ENCODE measurements around the gene SLC9A3.
"Not testable (repeated sequence)": the region's sequence is repeated elsewhere in the genome, so short reads cannot be mapped to it uniquely, and the experiment has no call there.

The SLC9A3 gene

DNA sequence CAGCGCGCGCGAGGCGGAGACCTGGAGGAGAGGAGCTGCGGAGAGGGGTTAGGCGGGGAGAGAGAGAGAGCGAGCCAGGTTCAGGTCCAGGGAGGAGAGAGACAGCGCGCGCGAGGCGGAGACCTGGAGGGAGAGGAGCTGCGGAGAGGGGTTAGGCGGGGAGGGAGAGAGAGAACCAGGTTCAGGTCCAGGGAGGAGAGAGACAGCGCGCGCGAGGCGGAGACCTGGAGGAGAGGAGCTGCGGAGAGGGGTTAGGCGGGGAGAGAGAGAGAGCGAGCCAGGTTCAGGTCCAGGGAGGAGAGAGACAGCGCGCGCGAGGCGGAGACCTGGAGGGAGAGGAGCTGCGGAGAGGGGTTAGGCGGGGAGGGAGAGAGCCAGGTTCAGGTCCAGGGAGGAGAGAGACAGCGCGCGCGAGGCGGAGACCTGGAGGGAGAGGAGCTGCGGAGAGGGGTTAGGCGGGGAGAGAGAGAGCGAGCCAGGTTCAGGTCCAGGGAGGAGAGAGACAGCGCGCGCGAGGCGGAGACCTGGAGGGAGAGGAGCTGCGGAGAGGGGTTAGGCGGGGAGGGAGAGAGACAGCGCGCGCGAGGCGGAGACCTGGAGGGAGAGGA, 49.9 kb downstream of the SLC9A3 start:
- not testable (repeated sequence) for DNase-seq

DNA sequence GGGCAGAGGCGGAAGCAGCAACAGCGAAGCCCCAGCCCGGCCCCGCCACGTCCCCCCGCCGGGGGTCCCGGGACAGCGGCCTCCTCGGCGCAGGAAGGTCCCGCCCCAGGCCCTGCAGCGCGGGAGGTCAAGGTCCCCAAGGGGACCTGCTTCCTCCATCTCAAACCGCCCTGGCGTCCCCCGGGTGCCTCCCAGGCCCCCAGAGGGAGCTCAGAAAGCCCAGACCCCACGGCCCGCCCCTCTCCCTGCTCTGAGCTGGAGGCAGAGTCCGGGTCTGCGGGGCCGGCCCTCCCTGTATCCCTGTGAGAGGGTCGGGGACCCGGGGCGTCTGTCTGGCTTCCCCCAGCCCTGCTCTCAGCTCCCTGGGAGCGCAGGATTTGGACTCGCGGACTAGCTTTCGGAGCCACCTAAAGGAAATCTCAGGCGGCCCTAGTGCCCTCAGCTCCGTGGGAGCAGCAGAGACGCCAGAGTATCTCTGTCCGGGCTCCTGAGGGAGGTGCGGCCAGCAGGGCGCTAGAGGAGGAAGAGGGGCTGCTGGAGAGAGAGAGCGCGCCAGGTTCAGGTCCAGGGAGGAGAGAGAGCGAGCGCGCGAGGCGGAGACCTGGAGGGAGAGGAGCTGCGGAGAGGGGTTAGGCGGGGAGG, 50.6 kb downstream of the SLC9A3 start:
- DNase-seq, result peak; percentile 57

DNA sequence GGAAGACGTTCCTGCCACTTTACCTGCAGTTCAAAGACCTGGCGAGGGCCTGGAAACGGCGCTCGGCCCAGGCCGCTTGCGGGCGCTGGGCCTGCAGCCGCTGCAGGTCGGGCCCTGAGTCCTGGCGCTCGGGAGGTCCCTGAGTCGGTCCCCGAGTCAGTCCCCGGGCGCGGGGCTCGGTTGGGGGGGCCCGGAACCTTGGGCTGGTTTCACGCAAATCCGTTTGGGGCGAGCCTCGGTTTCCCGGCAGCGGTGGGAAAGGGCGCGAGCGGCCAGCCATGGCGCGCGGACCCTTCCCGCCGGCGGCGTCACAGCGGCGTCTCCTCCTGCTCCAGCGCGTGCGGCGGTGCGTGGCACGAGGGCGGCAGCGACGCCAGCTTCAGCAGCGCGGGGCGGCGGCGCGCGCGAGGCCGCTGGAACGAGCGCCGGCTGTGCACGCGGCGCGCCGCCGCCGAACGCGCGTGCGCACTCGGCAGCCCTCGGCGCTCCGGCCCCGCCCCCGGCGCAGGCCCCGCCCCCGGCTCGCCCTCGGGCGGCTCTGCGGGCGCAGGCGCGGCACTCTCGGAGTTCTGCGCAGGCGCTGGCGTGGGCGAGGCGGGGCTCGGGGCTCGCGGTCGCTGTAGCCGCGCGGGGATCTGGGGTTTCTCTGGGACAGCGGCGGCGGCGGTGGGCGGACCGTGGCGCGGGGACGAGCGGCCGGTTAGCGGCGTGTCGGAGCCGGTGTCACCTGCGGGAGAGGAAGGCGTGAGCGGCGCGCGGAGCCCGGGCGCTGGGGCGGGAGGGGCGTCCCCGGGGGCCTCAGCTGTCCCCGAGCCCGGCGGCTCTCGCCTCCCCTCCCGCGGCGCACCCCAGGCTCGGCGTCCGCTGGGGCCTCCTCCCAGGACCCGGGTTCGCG, 51.3 kb downstream of the SLC9A3 start:
- peak; percentile 92 for DNase-seq

DNA sequence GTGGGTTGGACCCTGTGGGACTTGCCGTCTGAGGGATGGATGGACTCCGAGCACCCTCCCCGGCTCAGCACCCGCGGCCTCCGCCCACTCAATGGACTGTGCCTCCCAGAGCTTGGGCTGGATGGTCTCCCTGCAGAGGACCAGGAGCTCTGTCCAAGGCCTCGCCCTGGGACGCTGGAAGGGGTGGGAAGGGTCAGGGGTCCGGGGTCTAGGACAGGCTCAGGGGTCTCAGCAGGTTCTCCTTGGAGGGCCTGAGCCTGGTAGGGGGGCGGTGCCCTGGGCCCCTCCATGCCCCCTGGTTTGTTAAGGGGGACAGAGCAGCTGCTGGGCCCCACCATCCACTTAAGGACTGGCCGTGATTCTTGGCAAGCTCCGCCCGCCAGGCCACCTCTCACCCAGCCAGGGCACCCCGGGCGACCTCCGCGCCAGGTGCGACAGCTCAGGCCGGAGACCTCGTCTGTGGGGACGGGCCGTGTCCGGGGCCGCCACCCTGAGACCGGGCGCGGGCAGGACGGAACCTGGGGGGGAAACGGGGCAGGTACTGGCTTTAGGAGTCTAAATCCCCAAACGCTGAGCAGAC, 52.1 kb downstream of the SLC9A3 start:
- DNase-seq, result no peak

DNA sequence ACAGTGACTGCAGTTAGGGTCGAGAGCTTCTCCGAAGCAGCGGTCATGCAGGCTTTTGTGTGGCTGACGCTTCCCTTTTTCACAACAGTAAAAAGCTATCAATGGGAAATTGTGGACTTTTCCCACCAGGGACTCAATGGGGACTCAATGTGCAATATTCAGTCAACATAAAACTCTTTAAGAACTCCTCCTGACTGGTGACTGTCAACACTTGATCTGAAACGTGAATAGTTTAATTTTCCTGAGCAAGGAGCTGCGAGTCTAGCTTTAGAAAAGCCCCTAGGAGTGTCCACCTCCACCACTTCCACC, 52.5 kb downstream of the SLC9A3 start:
- DNase-seq, result no peak

DNA sequence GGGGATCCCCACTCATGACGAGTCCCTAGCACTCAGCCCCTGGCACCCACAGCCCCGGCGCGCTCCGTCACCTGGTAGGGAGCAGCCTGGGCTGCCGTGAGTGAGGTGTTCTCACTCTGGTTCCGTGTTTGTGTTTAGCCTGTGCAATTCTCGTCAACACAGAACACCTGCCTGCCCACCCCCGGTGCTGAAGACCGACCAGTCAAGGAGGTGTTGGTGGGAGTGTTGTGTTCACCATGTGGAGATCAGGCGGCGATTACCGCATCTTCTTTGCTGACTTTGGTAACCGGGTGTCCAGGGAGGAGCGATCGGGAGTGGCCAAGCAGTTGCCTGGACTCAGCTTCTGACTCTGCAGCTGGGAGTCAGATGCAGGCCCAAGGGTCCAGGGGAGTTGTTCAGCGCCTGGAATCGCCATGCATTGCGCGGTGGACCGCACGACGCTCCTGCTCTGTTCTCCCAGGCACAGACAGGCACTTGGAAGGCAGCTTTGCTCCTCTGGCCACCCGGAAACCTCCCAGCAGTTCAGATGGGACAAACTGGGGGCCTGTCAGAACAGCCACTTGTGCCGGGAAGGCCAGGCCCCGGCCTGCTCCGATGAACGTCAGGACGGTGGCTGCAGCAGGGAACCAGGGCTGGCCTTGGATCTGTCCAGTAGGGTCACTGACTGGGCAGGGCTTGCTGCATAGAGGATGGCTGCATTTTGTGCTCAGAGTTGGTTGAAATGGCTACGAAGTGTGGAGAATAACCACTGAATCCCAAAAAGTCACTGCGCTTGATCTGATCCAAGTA, 53.1 kb downstream of the SLC9A3 start:
- peak; percentile 17 for DNase-seq

DNA sequence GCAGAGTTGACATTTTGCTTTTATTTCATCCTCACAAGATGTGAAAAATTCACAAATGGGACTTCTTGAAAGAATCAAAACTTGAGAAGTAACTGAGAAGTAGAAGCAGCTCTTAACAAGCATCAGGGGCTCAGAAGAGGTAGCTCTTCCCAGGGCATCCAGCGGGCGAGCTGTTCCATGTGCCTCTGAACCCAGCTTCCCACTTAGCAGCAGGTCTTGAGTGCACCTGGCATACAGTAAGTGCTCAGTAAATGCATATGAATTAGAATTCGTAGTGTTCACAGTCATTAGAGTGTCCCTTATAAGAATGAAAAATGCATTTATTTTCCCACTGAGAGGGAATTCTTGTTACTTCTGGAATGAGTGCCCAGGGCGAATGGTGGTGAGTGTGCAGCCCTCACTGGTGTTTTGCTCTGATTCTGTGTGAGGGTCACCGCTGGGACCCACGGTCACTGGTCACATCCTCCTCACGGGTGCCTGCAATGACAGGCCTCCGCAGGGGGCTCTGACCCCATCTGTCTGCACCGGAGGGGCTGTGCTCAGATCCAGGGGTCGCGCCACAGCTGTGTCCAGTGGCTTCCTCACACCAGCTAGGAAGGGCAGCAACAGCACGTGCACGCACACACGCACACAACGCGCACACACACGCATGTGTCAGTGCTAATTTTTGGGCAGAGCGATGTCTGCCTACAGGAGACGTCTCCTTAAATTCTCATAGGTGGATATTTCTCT, 54.3 kb downstream of the SLC9A3 start:
- peak; percentile 23 for DNase-seq

DNA sequence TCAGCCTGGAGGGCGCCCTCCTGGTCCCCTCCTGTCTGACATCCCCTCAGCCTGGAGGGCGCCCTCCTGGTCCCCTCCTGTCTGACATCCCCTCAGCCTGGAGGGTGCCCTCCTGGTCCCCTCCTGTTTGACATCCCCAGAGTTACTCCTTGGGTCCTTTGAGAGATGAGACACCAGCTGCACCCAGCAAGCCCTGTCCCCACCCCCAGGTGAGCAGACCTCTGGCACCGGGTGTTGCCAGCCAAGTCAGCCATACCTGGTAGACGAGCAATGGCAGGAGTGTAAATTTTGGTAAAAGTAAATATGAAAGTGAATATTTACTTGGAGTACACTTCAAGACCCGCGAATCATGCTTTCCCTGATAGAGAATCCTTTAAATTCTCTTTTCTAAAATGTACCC, 55.8 kb downstream of the SLC9A3 start:
- no peak for DNase-seq

DNA sequence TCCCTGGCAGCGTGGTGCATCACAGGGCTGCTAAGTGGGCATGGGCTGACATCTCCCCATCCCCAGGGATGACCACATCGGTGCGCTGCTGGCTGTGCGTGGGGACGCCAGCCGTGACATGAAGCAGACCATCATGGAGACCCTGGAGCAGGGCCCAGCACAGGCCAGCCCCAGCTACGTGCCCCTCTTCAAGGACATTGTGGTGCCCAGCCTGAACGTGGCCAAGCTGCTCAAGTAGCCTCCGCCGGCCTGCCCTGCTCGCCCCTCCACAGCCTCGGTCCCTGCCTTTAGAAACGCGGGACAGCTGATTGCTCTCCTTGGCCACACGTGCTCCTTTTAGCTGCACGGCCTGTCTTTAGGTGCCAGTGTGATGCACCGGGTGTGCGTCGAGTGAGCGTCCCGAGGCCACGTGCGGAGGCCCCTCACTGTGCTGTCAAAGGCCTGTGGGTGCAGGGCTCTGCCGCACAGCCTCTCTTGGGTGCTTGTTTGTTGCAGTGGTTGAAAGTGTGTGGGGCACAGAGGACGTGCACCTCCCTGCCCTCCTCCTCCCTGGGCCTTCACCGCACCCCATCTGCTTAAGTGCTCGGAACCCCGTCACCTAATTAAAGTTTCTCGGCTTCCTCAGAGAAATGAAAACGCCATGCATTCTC, 57.5 kb downstream of the SLC9A3 start:
- DNase-seq, result peak; percentile 13

DNA sequence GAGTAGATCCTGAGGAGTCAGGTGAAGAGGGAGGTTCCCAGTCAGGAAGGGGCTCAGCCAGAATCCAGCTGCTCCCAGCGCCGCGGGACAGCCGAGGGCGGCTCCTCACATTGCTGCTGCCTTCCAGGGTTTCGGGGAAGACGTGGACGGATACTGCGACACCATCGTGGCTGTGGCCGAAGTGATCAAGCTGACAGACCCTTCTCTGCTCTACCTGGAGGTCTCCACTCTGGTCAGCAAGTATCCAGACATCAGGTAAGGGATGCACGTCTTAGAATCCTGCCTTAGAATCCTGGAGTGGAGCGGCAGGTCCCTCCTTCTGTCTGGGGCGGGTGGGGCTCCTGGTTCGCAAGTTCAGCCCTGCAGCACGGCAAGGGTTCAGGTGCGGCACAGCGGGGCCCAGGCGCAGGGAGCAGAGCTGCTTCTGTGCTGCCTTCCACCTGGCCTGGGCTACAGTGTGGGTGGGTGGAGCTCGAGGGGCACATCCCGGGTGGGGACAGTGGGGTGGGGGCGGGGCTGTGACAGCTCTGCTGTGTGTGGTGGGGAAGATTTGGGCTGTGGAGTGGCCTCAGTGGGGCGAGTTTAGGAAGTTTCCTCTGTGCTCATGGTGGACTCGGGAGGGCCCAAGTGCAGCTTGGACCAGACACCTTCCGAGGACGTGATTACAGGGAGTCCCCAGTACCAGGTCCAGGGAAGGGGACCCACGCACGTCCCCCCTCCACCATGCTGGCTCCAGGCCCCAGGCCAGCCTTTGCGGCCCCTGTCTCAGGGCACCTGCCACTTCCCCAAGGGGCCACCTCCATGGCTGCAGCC, 58.5 kb downstream of the SLC9A3 start:
- DNase-seq, result peak; percentile 17

DNA sequence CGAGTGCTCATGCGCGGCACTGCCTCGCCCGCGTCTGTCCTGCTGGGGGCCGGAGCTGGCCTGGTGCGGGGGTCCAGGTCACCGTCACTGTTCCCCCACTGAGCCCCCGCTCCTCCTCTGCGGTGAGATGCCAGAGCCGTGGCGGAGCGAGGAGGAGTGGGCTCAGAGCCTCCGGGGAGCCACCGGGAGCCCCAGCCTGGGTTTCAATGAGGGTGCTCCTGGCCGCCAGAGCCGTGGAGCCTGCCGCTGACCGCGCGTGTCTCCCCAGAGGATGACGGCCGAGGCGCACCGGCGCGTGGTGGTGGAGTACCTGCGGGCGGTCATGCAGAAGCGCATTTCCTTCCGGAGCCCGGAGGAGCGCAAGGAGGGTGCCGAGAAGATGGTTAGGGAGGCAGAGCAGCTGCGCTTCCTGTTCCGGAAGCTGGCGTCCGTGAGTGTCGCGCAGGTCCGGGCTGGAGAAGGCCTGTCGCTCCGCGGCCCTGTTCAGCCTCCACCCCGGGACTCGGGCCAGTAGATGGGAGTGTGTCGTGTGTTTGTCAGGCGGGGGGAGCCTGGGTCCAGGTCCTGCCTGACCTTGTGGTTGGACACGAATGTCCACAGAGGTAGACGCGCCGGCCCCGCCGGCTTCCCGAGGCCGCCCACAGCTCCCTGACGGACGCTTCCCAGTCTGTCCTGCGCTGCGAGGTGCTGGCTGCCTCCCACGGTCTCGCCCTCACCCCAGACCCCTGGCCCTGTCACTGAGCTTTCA, 59.2 kb downstream of the SLC9A3 start:
- DNase-seq, result peak; percentile 15

DNA sequence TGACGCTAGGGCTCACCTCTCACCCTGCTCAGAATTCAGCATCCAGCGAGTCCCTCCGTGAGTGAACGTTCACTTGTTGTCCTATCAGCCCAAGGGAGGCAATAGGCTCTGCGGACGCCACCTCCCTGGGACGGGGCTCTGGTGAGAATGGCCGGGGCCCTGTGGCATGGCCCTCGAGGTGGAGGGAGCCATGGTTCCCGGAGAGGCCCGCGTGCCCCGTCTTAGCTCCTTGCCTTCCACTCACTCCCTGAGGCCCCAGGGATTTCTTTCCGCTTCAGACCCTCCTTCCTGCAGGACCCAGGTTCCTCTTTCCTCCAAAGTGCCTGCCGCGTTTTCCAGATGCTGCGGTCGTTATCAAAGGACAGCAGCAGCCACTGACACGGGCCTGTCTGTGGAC, 59.8 kb downstream of the SLC9A3 start:
- DNase-seq, result no peak

DNA sequence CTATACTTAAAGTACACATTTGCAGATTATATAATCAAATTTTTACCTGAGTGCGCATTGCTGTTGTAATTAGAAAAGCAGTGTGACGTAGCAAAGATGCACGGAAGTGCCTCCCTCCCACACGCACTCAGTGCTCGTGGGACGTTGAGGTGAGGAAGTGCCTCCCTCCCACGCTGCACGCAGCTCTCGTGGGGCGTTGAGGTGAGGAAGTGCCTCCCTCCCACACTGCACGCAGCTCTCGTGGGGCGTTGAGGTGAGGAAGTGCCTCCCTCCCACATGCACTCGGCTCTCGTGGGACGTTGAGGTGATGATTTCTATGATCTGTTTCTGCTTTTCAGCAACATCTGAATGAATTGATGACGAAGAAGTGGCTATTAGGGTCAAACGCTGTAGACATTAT, 60.3 kb downstream of the SLC9A3 start:
- DNase-seq, result peak; percentile 5

DNA sequence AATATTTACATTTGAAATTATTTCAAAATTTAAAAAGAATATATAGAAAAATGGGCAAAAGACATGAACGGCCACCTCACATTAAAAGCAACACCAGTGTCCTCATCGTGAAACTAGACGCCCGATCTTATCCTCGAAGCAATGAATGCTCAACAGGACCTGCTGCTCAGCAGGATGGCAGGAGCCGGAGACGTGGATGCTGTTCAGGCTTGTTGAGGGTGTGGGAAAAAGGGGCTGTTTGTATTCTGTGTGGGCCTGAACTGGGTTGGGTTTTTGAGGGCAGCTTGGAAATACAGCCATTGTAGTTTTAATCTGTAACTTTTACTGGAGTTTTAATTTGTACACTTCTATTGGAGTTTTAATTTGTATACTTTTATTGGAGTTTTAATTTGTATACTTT, 60.9 kb downstream of the SLC9A3 start:
- no peak for DNase-seq

DNA sequence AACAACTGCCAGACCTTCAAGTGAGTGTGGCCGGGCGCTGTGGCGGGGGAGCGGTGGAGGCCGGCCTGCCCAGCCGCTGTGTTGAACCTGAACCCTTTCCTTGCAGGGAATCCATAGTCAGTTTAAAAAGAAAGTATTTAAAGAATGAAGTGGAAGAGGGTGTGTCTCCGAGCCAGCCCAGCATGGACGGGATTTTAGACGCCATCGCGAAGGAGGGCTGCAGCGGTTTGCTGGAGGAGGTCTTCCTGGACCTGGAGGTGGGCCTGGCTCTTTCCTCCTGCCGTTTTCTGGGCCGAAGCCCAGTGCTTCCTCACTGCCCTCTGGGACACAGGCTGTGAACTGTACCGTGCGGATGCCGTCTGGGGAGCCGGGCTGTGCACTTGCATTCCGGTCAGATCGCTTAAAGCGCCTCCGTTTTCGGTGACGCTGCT, 62.2 kb downstream of the SLC9A3 start:
- DNase-seq, result peak; percentile 13

DNA sequence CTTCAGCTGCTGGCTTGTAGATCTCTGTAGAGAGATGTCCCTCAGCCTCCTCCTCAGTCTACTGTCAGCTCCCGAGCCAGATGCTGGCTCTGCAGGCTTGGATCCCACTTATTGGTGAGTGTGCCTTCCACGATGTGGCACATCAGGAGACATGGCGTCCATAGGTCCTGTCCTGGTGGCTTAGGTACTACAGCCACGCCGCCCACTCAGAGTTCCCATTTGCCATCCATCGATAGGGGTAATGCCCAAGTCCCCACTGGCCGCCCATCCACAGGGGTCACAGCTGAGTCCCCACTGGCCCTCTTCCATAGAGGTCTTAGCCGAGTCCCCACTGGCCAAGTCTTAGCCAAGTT, 64.0 kb downstream of the SLC9A3 start:
- no peak for DNase-seq

DNA sequence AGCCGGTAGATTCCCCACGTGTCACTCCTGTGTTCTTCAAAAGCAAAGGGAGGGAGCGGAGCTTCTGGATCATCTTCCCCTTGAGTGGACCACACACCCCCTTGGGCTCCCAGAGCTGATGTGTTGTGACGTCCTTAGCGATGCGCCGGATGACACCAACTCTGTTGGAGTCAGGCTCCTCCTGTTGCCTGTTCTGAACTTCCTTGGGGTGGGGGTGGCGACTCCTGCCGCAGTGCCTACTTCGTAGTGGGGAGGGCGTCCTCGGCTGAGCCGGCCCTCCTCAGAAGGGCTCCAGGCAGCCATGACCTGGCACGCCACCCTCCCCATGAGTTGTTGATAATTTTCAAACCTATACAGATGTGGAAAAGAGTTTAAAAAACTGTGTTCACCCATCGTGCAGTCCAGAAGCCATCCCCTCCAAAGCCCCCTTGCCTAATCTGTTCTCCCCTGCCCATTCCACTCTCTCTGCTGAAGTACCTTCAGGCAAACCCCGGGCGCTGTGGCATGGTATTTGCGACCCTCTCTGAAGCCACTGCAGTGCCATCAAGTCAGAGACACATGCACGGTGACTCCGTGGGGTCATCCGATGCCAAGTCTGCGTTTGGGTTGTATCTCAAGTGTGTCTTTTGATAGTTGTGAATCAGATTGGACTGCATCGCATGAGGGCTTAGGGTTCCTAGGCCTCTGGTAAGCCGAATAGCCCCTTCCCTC, 64.5 kb downstream of the SLC9A3 start:
- peak; percentile 10 for DNase-seq

DNA sequence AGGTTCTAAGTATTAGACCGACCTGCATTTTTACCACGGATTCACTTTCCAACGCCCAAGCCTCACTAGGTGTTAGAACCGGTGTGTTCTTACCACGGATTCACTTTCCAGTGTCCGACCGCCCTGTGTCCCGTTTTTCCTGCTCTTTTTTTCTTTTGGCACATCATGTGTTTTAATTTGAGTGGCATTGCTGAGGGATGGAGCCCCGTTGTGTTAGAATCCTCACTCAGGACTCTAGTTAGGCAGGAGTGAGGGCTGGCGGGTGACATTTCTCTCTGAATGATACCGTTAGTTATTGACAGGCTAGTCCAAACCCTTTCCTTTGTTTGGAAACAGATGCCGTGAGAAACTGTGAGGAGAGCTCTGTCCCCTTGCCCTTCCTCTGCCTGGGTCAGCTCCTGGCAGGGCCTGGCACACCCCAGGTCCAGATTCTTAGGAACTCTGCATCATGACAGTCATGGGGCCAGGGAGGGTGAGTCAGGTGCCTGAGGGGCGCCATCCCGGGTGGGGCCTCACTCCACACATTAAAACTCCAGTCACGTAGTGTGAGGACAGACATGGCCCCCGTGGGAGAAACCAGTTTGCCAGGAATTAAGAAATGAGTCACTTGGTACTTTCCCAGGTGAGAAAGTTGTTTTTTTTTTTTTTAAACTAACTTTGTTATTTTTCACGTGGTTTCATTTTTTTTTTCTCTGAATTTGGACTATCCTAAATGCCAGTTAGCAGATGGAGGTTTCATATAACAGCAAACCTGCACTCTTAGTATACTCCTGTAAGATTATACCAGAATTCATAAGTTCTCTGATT, 65.5 kb downstream of the SLC9A3 start:
- DNase-seq, result peak; percentile 13

All from femur (tissue), 1 donor.